ENCODE results near the gene ITGA6. TPM values are rescaled to one million over a fixed set of nuclear protein-coding genes. Genes with fewer than 3 reads are reported as not detected.

The ITGA6 gene
- total RNA-seq (100 to 1,000 TPM in 2 of 5 donors, 10 to 100 TPM in 3; 50.7 to 188 (median 80.9) TPM), total RNA-seq (24.1 to 314 (median 167) reads per million in 29 experiments)
- total RNA-seq (2013): 147 TPM

DNA sequence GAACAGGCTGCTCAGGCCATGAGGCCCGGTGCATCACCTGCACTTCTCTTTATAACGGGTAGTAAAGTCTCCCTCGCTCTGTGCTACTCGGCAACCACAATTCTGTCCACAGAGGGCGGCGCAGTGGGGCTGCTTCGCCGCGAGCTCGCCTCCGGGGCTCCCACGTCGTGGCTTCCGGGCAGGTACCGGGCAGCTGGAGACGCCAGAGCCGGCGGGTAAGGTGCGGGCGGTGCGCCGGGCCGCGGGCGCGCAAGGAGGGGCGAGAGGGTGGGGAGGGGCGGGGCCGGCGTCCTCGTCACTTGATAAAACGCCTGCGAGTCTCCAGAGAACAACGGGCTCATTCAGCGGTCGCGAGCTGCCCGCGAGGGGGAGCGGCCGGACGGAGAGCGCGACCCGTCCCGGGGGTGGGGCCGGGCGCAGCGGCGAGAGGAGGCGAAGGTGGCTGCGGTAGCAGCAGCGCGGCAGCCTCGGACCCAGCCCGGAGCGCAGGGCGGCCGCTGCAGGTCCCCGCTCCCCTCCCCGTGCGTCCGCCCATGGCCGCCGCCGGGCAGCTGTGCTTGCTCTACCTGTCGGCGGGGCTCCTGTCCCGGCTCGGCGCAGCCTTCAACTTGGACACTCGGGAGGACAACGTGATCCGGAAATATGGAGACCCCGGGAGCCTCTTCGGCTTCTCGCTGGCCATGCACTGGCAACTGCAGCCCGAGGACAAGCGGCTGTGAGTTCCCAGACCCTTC, at the start of gene ITGA6:
Gene ITGA6 (plus strand): TSS at position 331 of the 734 bp plus-strand sequence.
- ChIA-PET POLR2A (interaction anchor here (0.7 to 1.9 kb wide), 3 partner anchors 13 to 85 kb away, joined by 3 to 7 read pairs (median 6); no protein-coding TSS in a partner anchor), CTCF (interaction anchor here (0.6 to 8.7 kb wide), 10 partner anchors 14 to 376 kb away, joined by 3 to 100 read pairs (median 4); no protein-coding TSS in a partner anchor)
- Mint-ChIP-seq H3K4me1 (peaks cover 34 to 76% (median 34%) of the 10 kb centered on the region in 3 donors), H3K9me3 (no peaks in the 10 kb centered on the region), H3K36me3 (no peaks in the 10 kb centered on the region), H3K27ac (peak within 1 kb of the TSS; percentile 90 to 92), H3K27me3 (no peaks in the 10 kb centered on the region), H3K4me3 (peak within 1 kb of the TSS in 2 of 3 donors; percentile 88 to 94)
- H3K36me3 ChIP-seq (ENCODE audit: control insufficient read depth in 2 of 2, extremely low read depth in 1 of 2, insufficient read depth in 1 of 2, low read length in 1 of 2): peaks cover 0 to 2% of the 10 kb centered on the region in 2 donors
- H3K9me3 ChIP-seq: no peaks in the 10 kb centered on the region
- ATAC-seq (replicated peaks in 1 of 4) (peak; percentile 72 to 79 (median 76)), DNase-seq (peak; percentile 43 to 84 (median 62))
- H3K4me1 ChIP-seq (ENCODE audit: control insufficient read depth in 1 of 2, extremely low read depth in 1 of 2, insufficient read depth in 2 of 2, low read length in 2 of 2): peaks cover 32 to 38% of the 10 kb centered on the region in 2 experiments
- WGBS (ENCODE audit: insufficient coverage): 0% methylated on average over 77 of the region's 79 CpGs
- peak within 1 kb of the TSS; percentile 45 for H3K27ac ChIP-seq (ENCODE audit: low read length)
- H3K4me3 ChIP-seq (ENCODE audit: control insufficient read depth in 1 of 2, extremely low read depth in 1 of 2, low read length in 1 of 2): peak within 1 kb of the TSS; percentile 67 to 93
- H3K27me3 ChIP-seq (replicated peaks in 1 of 2; ENCODE audit: control insufficient read depth in 2 of 2, extremely low read depth in 1 of 2, insufficient read depth in 2 of 2, low read length in 1 of 2): no peaks in the 10 kb centered on the region

DNA sequence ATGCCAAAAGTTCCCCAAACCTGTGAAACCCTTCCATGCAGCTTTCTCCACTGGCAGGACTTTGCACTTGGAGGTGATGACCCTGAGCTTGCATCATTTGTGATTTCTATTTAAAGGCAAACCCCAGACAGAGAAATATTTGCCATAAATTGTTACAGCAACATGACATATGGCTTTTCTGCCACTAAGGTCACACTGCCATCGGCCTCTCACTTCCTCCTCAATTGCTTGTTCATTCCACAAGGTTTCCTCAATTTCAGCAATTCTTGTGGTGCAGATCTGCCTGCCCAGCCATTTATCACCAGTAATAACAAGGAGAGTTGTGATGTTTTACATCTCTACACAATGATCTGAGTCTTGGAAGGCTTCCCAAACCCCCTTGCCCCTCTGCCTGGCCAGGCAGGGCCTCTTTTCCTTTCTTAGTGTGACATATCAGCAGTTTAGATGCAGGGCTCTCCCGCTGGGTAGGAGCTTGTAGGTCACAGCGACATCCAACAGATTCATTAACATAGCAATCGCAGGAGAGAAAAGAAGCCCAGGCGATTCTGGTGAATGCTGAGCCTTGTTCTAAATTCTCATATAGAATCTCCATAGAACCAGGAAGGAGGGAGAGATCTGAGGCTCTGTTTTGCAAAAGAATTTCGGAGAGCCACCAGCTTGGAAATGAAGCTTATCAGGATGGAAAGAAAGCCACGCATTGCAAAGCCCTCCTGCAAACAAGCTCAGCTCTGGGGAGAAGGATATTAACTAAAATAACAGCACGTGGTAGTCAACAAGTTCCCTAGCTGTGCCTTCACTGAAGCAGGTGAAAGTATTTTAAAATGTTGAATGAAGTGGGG, 46.7 kb upstream of the ITGA6 start:
- DNase-seq: no peak
- peaks cover 0 to 4% (median 0%) of the 10 kb centered on the region in 3 donors for H3K4me1 Mint-ChIP-seq

DNA sequence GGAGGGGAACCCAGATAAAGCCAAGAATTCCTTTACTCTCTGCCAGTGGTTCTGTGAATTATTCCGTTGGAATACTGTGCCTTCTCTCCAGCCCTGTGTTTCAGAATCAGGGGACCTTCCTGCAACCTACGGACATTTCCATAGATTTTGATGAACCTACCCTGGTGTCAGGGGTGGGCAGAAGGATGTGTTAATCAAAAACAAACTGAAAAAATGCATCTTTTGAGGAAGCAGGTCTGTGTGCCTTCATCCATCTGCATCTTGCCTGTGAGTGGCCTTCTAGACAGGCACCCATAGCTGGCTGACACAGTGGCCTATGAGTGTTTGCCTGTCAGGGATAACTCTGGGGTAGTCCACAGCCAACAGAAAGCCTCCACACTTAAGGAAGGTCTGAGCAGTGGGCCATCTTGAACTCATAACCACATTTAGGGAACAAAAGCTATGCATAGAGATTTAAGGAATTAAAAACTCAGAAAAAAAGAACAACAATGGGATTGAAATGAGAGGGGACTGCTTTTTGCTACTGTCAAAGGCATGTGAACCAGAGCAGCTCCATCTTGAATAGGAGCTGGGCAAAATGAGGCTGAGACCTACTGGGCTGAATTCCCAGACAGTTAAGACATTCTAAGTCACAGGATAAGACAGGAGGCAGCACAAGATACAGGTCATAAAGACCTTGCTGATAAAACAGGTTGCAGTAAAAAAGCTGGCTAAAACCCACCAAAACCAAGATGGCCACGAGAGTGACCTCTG, 45.9 kb upstream of the ITGA6 start:
- ATAC-seq (replicated peaks in 1 of 4): no peak
- H3K4me3 Mint-ChIP-seq: no peak overlapping the region
- CTCF ChIA-PET: no interaction called here
- H3K9me3 Mint-ChIP-seq: peaks cover 3 to 4% (median 4%) of the 10 kb centered on the region in 3 donors
- no peaks in the 10 kb centered on the region for H3K27me3 Mint-ChIP-seq
- peaks cover 4% of the 10 kb centered on the region for H3K36me3 Mint-ChIP-seq
- WGBS (ENCODE audit: insufficient coverage): 100% methylated on average over 1 of the region's 3 CpGs
- H3K27me3 ChIP-seq (replicated peaks in 1 of 2; ENCODE audit: control insufficient read depth in 2 of 2, extremely low read depth in 1 of 2, insufficient read depth in 2 of 2, low read length in 1 of 2): peaks cover 0 to 4% of the 10 kb centered on the region in 2 experiments
- no peaks in the 10 kb centered on the region for H3K9me3 ChIP-seq
- POLR2A ChIA-PET: no interaction called here
- no peaks in the 10 kb centered on the region for H3K4me1 ChIP-seq (ENCODE audit: control insufficient read depth in 1 of 2, extremely low read depth in 1 of 2, insufficient read depth in 2 of 2, low read length in 2 of 2)
- peaks cover 0 to 4% (median 0%) of the 10 kb centered on the region in 3 donors for H3K4me1 Mint-ChIP-seq
- no peak overlapping the region for H3K27ac ChIP-seq (ENCODE audit: low read length)
- H3K27ac Mint-ChIP-seq: no peak overlapping the region
- DNase-seq: no peak
- no peak overlapping the region for H3K4me3 ChIP-seq (ENCODE audit: control insufficient read depth in 1 of 2, extremely low read depth in 1 of 2, low read length in 1 of 2)
- no peaks in the 10 kb centered on the region for H3K36me3 ChIP-seq (ENCODE audit: control insufficient read depth in 2 of 2, extremely low read depth in 1 of 2, insufficient read depth in 1 of 2, low read length in 1 of 2)

More for the DNA sequence above, 46.7 kb upstream of the ITGA6 start:
- Histone ChIP-seq H3K36me3 (ENCODE audit: control insufficient read depth in 2 of 2, extremely low read depth in 1 of 2, insufficient read depth in 1 of 2, low read length in 1 of 2) (no peaks in the 10 kb centered on the region), H3K27ac (ENCODE audit: low read length) (no peak overlapping the region), H3K27me3 (replicated peaks in 1 of 2; ENCODE audit: control insufficient read depth in 2 of 2, extremely low read depth in 1 of 2, insufficient read depth in 2 of 2, low read length in 1 of 2) (peaks cover 0 to 4% of the 10 kb centered on the region in 2 experiments), H3K4me1 (ENCODE audit: control insufficient read depth in 1 of 2, extremely low read depth in 1 of 2, insufficient read depth in 2 of 2, low read length in 2 of 2) (no peaks in the 10 kb centered on the region), H3K4me3 (ENCODE audit: control insufficient read depth in 1 of 2, extremely low read depth in 1 of 2, low read length in 1 of 2) (no peak overlapping the region), H3K9me3 (no peaks in the 10 kb centered on the region)
- Mint-ChIP-seq H3K4me3 (no peak overlapping the region), H3K9me3 (peaks cover 3 to 4% (median 4%) of the 10 kb centered on the region in 3 donors), H3K36me3 (peaks cover 4% of the 10 kb centered on the region), H3K27me3 (no peaks in the 10 kb centered on the region), H3K27ac (no peak overlapping the region)
- 61% methylated on average over 2 of the region's 8 CpGs for WGBS (ENCODE audit: insufficient coverage)
- POLR2A ChIA-PET: no interaction called here
- no peak for ATAC-seq (replicated peaks in 1 of 4)
- CTCF ChIA-PET: no interaction called here

DNA sequence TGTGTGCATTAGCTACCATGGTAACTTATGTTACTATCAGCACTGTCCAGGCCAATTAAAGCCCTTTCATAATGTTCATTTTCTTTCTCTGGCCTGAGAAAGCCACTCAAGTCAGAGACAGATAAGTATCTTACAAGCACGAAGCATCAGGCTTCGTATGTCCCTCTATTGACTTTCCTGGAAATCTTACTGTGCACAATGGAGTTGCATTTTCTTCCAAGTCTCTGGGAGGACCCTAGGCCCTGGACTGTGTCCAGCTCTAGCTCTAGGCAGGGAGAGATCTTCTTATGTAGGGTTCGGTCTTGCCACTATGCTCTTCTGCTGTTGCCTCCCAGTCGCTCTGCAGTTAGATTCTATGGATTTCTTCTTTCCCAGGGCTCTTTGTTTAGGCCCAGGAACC, 40.0 kb upstream of the ITGA6 start:
- 87% methylated on average over 3 of the region's 4 CpGs for WGBS (ENCODE audit: insufficient coverage)
- no peaks in the 10 kb centered on the region for H3K9me3 Mint-ChIP-seq
- Histone ChIP-seq H3K9me3 (no peaks in the 10 kb centered on the region), H3K27me3 (replicated peaks in 1 of 2; ENCODE audit: control insufficient read depth in 2 of 2, extremely low read depth in 1 of 2, insufficient read depth in 2 of 2, low read length in 1 of 2) (peaks cover 0 to 4% of the 10 kb centered on the region in 2 experiments), H3K36me3 (ENCODE audit: control insufficient read depth in 2 of 2, extremely low read depth in 1 of 2, insufficient read depth in 1 of 2, low read length in 1 of 2) (no peaks in the 10 kb centered on the region), H3K4me1 (ENCODE audit: control insufficient read depth in 1 of 2, extremely low read depth in 1 of 2, insufficient read depth in 2 of 2, low read length in 2 of 2) (no peaks in the 10 kb centered on the region), H3K4me3 (ENCODE audit: control insufficient read depth in 1 of 2, extremely low read depth in 1 of 2, low read length in 1 of 2) (no peak overlapping the region), H3K27ac (ENCODE audit: low read length) (no peak overlapping the region)
- H3K27me3 Mint-ChIP-seq: no peaks in the 10 kb centered on the region
- ATAC-seq (replicated peaks in 1 of 4) (no peak), DNase-seq (no peak)
- peaks cover 0 to 2% (median 0%) of the 10 kb centered on the region in 3 donors for H3K4me1 Mint-ChIP-seq
- CTCF ChIA-PET: no interaction called here
- no peaks in the 10 kb centered on the region for H3K36me3 Mint-ChIP-seq
- H3K27ac Mint-ChIP-seq: no peak overlapping the region
- no peak overlapping the region for H3K4me3 Mint-ChIP-seq
- POLR2A ChIA-PET: no interaction called here

DNA sequence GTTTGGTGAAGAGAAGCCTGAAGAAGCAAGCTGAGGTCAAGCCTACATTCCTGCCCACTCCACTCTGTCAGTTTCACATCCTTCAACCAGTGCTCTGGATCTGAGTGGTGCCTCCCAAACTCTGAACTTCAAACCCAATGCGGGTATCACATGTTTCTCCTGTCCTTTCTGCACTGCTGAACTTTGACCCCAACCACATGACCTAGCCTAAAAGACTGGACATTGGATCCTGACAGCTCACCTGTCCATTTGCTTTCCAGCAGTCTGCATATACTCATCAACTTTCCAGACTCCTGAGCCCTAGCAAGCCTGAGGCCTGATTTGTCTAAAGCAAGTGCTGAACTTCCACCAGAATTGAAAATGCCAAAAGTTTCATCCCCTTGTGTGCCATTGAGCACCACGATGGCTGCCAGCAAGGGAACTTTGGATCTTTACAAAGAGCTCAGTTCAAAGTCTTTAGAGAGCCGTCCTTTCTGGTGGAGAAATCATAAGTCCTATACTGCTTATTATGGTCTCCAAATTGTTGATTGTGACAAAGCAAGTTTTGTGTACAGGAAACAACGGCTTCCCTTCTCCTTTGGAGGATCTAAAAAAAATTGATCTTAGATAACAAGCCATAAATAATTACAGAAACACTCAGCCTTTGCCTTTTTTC, 37.6 kb upstream of the ITGA6 start:
- POLR2A ChIA-PET: interaction anchor here in 1 of 2 donors (0.6 kb wide), 1 partner anchor 95 kb away, joined by 8 read pairs; no protein-coding TSS in a partner anchor
- H3K36me3 ChIP-seq (ENCODE audit: control insufficient read depth in 2 of 2, extremely low read depth in 1 of 2, insufficient read depth in 1 of 2, low read length in 1 of 2): no peaks in the 10 kb centered on the region
- H3K4me3 ChIP-seq (ENCODE audit: control insufficient read depth in 1 of 2, extremely low read depth in 1 of 2, low read length in 1 of 2): no peak overlapping the region
- no peaks in the 10 kb centered on the region for H3K4me1 ChIP-seq (ENCODE audit: control insufficient read depth in 1 of 2, extremely low read depth in 1 of 2, insufficient read depth in 2 of 2, low read length in 2 of 2)
- 100% methylated on average over 1 of the region's 4 CpGs for whole genome bisulfite sequencing (ENCODE audit: insufficient coverage)
- no peak overlapping the region for H3K4me3 Mint-ChIP-seq
- H3K27ac Mint-ChIP-seq: no peak overlapping the region
- H3K27ac ChIP-seq (ENCODE audit: low read length): no peak overlapping the region
- ATAC-seq (replicated peaks in 1 of 4): no peak
- no peaks in the 10 kb centered on the region for H3K36me3 Mint-ChIP-seq
- CTCF ChIA-PET: interaction anchor here in 1 of 2 donors (0.6 kb wide), 1 partner anchor 1790 kb away, joined by 6 read pairs; no protein-coding TSS in a partner anchor
- no peaks in the 10 kb centered on the region for H3K9me3 Mint-ChIP-seq
- peaks cover 0 to 3% of the 10 kb centered on the region in 2 donors for H3K27me3 Mint-ChIP-seq
- no peaks in the 10 kb centered on the region for H3K9me3 ChIP-seq
- H3K4me1 Mint-ChIP-seq: peaks cover 0 to 2% (median 0%) of the 10 kb centered on the region in 3 donors
- DNase-seq: no peak
- peaks cover 0 to 3% of the 10 kb centered on the region in 2 experiments for H3K27me3 ChIP-seq (replicated peaks in 1 of 2; ENCODE audit: control insufficient read depth in 2 of 2, extremely low read depth in 1 of 2, insufficient read depth in 2 of 2, low read length in 1 of 2)

All from T-cell (primary cell).